ENCODE results near the gene TRIM4.
"Not testable (repeated sequence)": the region's sequence is repeated elsewhere in the genome, so short reads cannot be mapped to it uniquely, and the experiment has no call there.

The TRIM4 gene

GRCh38 chr7:99890348-99890747 lies 29.0 kb downstream of the TRIM4 start:
- 87 to 100% methylated on average over 1 to 2 of the region's 2 CpGs for WGBS, 2 experiments
- H3K9me3 ChIP-seq (ENCODE audit: control insufficient read depth, low read length); H3K4me3 ChIP-seq (ENCODE audit: insufficient read depth, low read depth, low read length); H3K4me1 ChIP-seq (ENCODE audit: control insufficient read depth, insufficient read depth, low read length); H3K36me3 ChIP-seq (ENCODE audit: control insufficient read depth, insufficient read depth, low read length); H3K27ac ChIP-seq (ENCODE audit: insufficient read depth, low read depth, low read length, poor library complexity, severe bottlenecking); H3K27me3 ChIP-seq (ENCODE audit: control insufficient read depth, insufficient read depth, low read length, poor library complexity, severe bottlenecking): not testable (repeated sequence)

DNA sequence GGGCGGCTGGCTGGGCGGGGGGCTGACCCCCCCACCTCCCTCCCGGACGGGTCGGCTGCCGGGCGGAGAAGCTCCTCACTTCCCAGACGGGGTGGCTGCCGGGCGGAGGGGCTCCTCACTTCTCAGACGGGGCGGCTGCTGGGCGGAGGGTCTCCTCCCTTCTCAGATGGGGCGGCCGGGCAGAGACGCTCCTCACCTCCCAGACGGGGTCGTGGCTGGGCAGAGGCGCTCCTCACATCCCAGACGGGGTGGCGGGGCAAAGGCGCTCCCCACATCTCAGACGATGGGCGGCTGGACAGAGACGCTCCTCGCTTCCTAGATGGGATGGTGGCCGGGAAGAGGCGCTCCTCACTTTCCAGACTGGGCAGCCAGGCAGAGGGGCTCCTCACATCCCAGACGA lies 31.0 kb downstream of the TRIM4 start:
- not testable (repeated sequence) for H3K27me3 ChIP-seq (ENCODE audit: control insufficient read depth, insufficient read depth, low read length, poor library complexity, severe bottlenecking); H3K4me1 ChIP-seq (ENCODE audit: control insufficient read depth, insufficient read depth, low read length)
- WGBS, 2 experiments: 85 to 89% methylated on average over 24 to 27 of the region's 29 CpGs

DNA sequence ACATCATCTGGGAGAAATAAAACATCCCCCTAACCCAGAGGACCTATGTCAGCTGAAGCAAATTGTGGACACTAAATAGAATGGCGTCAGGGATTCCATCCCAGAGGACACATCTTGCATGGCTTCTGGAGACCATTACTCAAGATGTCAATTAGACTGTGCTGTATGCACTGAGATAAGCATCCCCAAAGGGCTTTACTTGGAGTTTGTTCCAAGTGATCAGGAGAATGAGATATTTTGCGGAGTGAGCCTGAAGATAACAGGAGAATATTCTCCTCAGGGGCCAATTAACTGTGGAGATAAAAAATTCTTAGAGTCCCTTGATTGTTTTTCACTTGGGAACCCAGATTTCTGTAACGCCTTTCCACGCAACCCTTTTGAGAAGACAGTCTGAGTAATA lies 38.0 kb downstream of the TRIM4 start:
- Histone ChIP-seq H3K4me3 (ENCODE audit: insufficient read depth, low read depth, low read length) (no peak overlapping the region), H3K9me3 (ENCODE audit: control insufficient read depth, low read length) (no peaks in the 10 kb centered on the region), H3K27me3 (ENCODE audit: control insufficient read depth, insufficient read depth, low read length, poor library complexity, severe bottlenecking) (no peaks in the 10 kb centered on the region), H3K27ac (ENCODE audit: insufficient read depth, low read depth, low read length, poor library complexity, severe bottlenecking) (no peak overlapping the region), H3K4me1 (ENCODE audit: control insufficient read depth, insufficient read depth, low read length) (no peaks in the 10 kb centered on the region), H3K36me3 (ENCODE audit: control insufficient read depth, insufficient read depth, low read length) (no peaks in the 10 kb centered on the region)
- WGBS, 2 experiments: 89 to 93% methylated on average over 4 of the region's 4 CpGs

More for the DNA sequence above, 31.0 kb downstream of the TRIM4 start:
- not testable (repeated sequence) for H3K27ac ChIP-seq (ENCODE audit: insufficient read depth, low read depth, low read length, poor library complexity, severe bottlenecking); H3K36me3 ChIP-seq (ENCODE audit: control insufficient read depth, insufficient read depth, low read length); H3K9me3 ChIP-seq (ENCODE audit: control insufficient read depth, low read length); H3K4me3 ChIP-seq (ENCODE audit: insufficient read depth, low read depth, low read length)

DNA sequence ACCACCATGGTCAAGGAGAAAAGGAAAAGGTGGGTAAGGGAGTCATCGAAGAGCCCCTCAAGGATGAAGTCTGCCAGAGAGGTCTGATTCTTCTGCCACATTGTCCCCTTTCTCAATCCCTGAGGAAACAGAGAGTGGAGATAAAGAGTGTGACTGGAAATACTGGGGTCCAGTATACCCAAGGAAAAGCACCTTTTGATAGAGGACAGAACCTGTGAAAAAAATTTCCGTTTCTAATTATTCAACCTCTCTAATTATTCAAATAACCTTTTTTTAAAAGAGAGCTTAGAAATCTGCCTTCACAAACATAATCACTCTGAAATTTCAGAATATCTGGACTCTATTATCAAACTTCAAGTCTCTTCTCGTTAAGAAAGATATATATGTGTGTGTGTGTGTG lies 42.4 kb downstream of the TRIM4 start, which contains the start of gene OR2AE1:
OR2AE1 (minus strand) TSS at position 101 of the 400 bp plus-strand sequence; CDS start at position 101, 0 bp downstream.
- no peak within 1 kb of the TSS for H3K27ac ChIP-seq (ENCODE audit: insufficient read depth, low read depth, low read length, poor library complexity, severe bottlenecking)

DNA sequence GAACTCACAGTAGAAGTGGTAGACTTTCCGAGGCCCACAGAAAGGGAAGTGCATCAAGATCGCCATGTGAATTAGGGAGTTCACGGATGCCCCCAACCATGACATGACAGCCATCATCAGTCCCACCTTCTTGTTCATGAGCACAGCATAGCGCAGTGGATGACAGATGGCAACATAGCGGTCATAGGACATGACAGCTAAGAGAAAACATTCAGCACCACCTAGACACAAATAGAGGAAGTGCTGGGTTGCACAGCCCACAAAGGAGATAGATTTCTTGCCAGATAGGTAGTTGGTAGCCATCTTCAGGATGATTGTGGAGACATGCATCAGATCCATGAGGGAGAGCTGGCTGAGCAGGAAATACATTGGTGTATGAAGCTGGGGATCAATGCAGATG lies 42.8 kb downstream of the TRIM4 start:
- WGBS, 2 experiments: 82 to 84% methylated on average over 5 of the region's 5 CpGs
- no peaks in the 10 kb centered on the region for H3K9me3 ChIP-seq (ENCODE audit: control insufficient read depth, low read length)
- H3K27me3 ChIP-seq (ENCODE audit: control insufficient read depth, insufficient read depth, low read length, poor library complexity, severe bottlenecking): no peaks in the 10 kb centered on the region
- no peak overlapping the region for H3K4me3 ChIP-seq (ENCODE audit: insufficient read depth, low read depth, low read length)
- no peaks in the 10 kb centered on the region for H3K36me3 ChIP-seq (ENCODE audit: control insufficient read depth, insufficient read depth, low read length)
- H3K27ac ChIP-seq (ENCODE audit: insufficient read depth, low read depth, low read length, poor library complexity, severe bottlenecking): no peak overlapping the region
- H3K4me1 ChIP-seq (ENCODE audit: control insufficient read depth, insufficient read depth, low read length): no peaks in the 10 kb centered on the region

More for the DNA sequence above, 42.4 kb downstream of the TRIM4 start, which contains the start of gene OR2AE1:
- no peaks in the 10 kb centered on the region for H3K9me3 ChIP-seq (ENCODE audit: control insufficient read depth, low read length)
- H3K4me3 ChIP-seq (ENCODE audit: insufficient read depth, low read depth, low read length): no peak within 1 kb of the TSS
- WGBS, 2 experiments: 93 to 96% methylated on average over 2 of the region's 3 CpGs
- no peaks in the 10 kb centered on the region for H3K4me1 ChIP-seq (ENCODE audit: control insufficient read depth, insufficient read depth, low read length)
- H3K27me3 ChIP-seq (ENCODE audit: control insufficient read depth, insufficient read depth, low read length, poor library complexity, severe bottlenecking): no peaks in the 10 kb centered on the region
- no peaks in the 10 kb centered on the region for H3K36me3 ChIP-seq (ENCODE audit: control insufficient read depth, insufficient read depth, low read length)

- H3K4me1 ChIP-seq (ENCODE audit: control insufficient read depth, insufficient read depth, low read length): no peaks in the 10 kb centered on the region
- H3K36me3 ChIP-seq (ENCODE audit: control insufficient read depth, insufficient read depth, low read length): no peaks in the 10 kb centered on the region
- no peak overlapping the region for H3K27ac ChIP-seq (ENCODE audit: insufficient read depth, low read depth, low read length, poor library complexity, severe bottlenecking)
- H3K4me3 ChIP-seq (ENCODE audit: insufficient read depth, low read depth, low read length): no peak overlapping the region
- no peaks in the 10 kb centered on the region for H3K27me3 ChIP-seq (ENCODE audit: control insufficient read depth, insufficient read depth, low read length, poor library complexity, severe bottlenecking)
- no peaks in the 10 kb centered on the region for H3K9me3 ChIP-seq (ENCODE audit: control insufficient read depth, low read length)
- 100% methylated on average over 1 of the region's 1 CpG for WGBS, 2 experiments
Measured at GRCh38 chr7:99868246-99868645, 51.1 kb downstream of the TRIM4 start.

GRCh38 chr7:99867477-99867876 lies 51.9 kb downstream of the TRIM4 start:
- 65 to 86% methylated on average over 2 of the region's 2 CpGs for WGBS, 2 experiments
- H3K27ac ChIP-seq (ENCODE audit: insufficient read depth, low read depth, low read length, poor library complexity, severe bottlenecking); H3K9me3 ChIP-seq (ENCODE audit: control insufficient read depth, low read length); H3K4me1 ChIP-seq (ENCODE audit: control insufficient read depth, insufficient read depth, low read length); H3K4me3 ChIP-seq (ENCODE audit: insufficient read depth, low read depth, low read length); H3K36me3 ChIP-seq (ENCODE audit: control insufficient read depth, insufficient read depth, low read length); H3K27me3 ChIP-seq (ENCODE audit: control insufficient read depth, insufficient read depth, low read length, poor library complexity, severe bottlenecking): not testable (repeated sequence)

DNA sequence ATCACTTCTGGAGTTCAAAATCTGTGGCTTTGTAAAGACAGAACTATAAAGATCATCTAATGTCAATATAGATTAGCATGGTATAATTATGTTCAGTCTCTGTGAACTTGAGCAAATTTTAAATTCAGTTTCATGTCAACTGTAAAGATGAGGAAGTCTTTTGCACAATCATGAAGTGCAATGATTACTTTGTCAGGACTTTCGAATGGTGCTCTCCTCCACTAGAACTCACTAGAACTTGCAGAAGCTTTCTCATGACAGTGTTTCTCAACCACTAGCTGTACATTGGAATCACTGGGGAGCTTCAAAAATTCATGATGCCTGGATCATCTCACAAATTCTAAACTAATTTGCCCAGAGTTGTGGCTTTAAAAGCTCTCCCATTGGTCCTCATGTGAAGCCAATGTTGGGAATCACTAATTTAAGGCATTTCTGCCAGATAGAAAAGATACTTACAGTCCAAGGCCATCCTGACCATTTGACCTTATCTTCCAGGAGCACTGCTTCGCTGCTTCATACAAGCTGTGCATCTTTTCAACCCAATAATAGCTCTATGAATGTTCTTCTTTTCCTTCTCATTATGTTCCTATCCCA lies 55.4 kb downstream of the TRIM4 start:
- Histone ChIP-seq H3K4me3 (ENCODE audit: insufficient read depth, low read depth, low read length) (no peak overlapping the region), H3K27me3 (ENCODE audit: control insufficient read depth, insufficient read depth, low read length, poor library complexity, severe bottlenecking) (no peaks in the 10 kb centered on the region), H3K4me1 (ENCODE audit: control insufficient read depth, insufficient read depth, low read length) (no peaks in the 10 kb centered on the region), H3K36me3 (ENCODE audit: control insufficient read depth, insufficient read depth, low read length) (no peaks in the 10 kb centered on the region), H3K9me3 (ENCODE audit: control insufficient read depth, low read length) (no peaks in the 10 kb centered on the region), H3K27ac (ENCODE audit: insufficient read depth, low read depth, low read length, poor library complexity, severe bottlenecking) (no peak overlapping the region)
- WGBS, 2 experiments: 86% methylated on average over 2 of the region's 2 CpGs

DNA sequence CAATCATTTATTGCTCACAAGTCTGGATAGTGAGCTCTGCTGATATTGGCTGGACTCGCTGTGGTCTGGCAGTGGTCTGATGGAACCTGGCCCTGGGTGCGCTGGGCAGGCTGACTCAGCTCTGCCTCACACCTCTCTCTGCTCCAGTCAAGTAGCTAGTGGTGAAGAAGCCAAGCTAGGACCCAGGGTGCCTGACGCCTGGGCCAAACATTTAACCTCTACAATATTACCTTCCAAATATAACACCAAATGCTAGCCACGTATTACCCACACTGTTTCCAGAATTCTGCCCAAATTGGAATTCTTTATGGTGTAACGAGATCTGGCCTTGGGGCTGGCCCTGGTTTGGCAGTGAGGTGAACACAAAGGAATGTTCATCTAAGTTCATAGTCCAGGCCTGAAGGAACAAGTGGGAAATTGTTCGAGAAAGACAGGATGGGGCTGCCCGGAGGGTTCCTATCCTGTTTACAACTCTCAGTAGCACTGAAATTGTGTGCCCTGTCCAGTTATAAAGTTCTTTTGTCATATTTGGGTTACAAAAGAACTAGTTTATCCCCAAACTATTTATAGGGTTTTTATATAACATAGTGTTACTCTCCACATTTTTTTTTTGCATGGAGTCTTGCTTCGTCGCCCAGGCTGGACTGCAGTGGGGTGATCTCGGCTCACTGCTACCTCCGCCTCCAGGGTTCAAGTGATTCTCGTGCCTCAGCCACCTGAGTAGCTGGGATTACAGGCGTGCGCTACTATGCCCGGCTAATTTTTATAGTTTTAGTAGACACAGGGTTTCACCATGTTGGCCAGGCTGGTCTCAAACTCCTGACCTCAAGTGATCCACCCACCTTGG lies 58.8 kb downstream of the TRIM4 start:
- Histone ChIP-seq H3K4me1 (ENCODE audit: control insufficient read depth, insufficient read depth, low read length) (no peaks in the 10 kb centered on the region), H3K4me3 (ENCODE audit: insufficient read depth, low read depth, low read length) (no peak overlapping the region), H3K36me3 (ENCODE audit: control insufficient read depth, insufficient read depth, low read length) (no peaks in the 10 kb centered on the region), H3K9me3 (ENCODE audit: control insufficient read depth, low read length) (no peaks in the 10 kb centered on the region), H3K27ac (ENCODE audit: insufficient read depth, low read depth, low read length, poor library complexity, severe bottlenecking) (no peak overlapping the region), H3K27me3 (ENCODE audit: control insufficient read depth, insufficient read depth, low read length, poor library complexity, severe bottlenecking) (no peaks in the 10 kb centered on the region)
- 89 to 91% methylated on average over 15 of the region's 15 CpGs for WGBS, 2 experiments

- H3K4me1 ChIP-seq (ENCODE audit: control insufficient read depth, insufficient read depth, low read length): no peaks in the 10 kb centered on the region
- H3K27me3 ChIP-seq (ENCODE audit: control insufficient read depth, insufficient read depth, low read length, poor library complexity, severe bottlenecking): no peaks in the 10 kb centered on the region
- WGBS, 2 experiments: 100% methylated on average over 1 of the region's 1 CpG
- no peaks in the 10 kb centered on the region for H3K36me3 ChIP-seq (ENCODE audit: control insufficient read depth, insufficient read depth, low read length)
- no peak overlapping the region for H3K4me3 ChIP-seq (ENCODE audit: insufficient read depth, low read depth, low read length)
- no peaks in the 10 kb centered on the region for H3K9me3 ChIP-seq (ENCODE audit: control insufficient read depth, low read length)
- no peak overlapping the region for H3K27ac ChIP-seq (ENCODE audit: insufficient read depth, low read depth, low read length, poor library complexity, severe bottlenecking)
Measured at GRCh38 chr7:99855236-99855635, 64.1 kb downstream of the TRIM4 start.

Data from ectodermal cell (in vitro differentiated cells).